ENCODE measurements around the gene MYH7.
"Not testable (repeated sequence)": the region's sequence is repeated elsewhere in the genome, so short reads cannot be mapped to it uniquely, and the experiment has no call there.

The MYH7 gene

DNA sequence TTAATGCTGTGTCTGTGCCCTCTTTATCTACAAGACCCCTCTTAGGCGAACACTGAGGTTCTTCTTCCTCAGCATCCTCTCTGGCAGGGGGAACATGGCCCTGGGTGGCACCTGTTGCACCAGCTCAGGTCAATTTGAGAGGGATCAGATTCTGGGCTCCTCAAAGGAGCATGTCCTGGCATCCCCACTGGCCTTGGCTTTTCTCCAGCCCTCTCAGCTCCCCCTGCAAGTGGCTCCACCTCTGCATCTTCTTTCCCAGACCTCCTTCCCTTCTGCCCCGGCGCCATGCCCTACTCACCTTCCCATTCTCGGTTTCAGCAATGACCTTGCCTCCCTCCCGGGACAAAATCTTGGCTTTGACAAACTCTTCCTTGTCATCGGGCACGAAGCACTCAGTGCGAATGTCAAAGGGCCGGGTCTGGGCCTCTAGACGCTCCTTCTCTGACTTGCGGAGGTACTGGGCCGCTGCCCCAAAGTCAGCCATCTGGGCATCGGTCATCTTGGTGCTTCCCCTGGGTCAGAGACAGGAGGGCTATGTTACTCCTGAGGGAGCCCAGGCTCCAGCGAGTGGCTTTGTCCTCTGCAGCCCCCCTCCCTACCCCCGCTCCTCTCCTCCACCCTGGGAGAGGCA lies 28.6 kb downstream of the MYH7 start:
- DNase-seq: no peak

DNA sequence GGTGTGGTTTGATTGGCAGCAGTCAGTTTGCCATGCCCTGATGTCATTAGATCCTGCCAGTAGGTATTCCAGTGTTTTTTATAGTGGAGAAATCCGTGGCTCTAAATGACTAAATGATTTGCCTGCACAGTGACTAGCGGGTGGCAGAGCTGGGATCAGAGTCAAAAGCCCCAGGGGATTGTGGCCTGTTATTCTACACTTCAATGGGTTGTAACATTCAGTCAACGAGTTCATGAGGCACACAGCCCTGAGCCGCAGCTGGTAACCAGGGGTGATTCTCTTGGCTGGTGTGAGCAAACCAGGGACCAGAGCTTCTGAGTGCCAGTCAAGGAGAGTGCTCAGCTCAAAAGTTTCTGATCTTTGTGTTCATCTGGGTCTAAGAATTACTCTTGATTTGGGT lies 29.2 kb downstream of the MYH7 start:
- no peak for DNase-seq

DNA sequence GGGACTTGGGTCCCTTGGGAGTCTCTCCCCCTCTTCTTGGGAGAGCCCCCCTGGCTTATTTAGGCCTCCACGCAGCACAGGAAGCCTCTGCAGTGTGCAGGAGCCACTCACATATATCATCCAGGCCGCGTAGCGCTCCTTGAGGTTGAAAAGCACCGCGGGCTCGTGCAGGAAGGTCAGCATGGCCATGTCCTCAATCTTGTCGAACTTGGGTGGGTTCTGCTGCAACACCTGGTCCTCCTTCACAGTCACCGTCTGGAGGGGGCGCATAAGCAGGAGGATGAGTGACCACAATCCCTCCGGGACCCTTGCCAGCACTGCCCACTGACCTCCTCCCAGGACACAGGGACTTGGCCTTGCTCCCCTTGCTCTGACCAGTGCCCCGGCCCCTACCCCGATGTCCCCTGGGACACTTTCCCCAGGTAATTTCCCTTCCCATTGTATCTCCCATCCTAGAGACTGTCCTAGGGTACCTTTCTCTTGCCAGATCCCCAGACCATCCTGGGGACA lies 29.9 kb downstream of the MYH7 start:
- DNase-seq: no peak

DNA sequence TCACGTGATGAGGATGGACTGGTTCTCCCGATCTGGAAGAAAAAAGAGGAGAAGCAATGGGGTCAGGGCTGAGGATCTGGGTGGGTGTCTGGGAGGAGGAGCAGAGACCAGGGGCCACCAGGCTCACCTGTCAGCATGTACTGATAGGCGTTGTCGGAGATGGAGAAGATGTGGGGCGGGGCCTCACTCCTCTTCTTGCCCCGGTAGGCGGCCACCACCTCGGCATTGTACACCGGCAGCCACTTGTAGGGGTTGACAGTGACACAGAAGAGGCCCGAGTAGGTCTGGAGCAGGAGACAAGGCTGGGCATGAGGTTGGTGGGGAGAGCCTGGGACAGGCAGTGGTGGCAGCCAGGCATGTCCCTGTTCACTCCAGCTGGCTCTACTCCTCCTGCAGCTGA lies 30.4 kb downstream of the MYH7 start:
- DNase-seq: no peak

DNA sequence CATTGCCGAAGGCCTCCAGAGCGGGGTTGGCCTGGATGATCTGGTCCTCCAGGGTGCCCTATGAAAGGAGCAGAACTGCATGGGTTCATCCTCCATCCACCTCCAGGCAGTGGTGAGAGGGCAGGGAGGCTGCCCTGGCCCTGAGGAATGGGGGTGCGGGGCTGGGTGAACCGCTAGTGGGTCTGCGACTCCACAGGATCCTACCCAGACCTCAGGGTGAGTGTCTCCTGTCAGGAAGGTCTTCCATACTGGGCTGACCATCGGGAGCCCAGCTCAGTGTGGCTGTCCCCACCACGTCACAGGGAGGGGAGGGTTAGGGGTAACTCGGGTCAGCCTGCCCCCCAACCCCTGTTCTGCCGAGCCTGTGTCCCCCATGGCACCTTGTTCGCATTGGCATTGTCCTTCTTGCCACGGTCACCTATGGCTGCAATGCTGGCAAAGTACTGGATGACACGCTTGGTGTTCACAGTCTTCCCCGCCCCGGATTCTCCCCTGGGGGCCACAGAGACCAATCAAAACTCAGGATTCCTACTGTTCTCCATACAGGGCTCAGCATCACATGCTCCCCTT lies 31.0 kb downstream of the MYH7 start:
- no peak for DNase-seq

DNA sequence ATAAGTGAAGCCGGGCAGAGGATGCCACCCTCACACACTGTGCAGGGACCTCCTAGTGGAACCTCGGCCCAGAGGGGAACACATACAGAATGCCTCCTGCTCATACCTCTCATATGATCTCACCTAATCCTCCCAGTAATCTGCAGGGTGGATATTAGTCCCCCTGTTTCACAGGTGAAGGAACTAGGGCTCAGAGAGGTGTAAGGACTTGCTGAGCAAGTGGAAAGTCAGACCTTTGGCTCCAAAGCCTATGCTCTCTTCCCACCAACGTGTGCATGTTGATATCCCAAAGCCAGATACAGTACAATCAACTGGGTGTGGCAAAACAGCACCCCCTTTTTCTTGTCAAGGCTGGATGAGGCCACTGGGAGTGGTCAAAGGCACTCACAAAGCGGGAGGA lies 31.6 kb downstream of the MYH7 start:
- no peak for DNase-seq

DNA sequence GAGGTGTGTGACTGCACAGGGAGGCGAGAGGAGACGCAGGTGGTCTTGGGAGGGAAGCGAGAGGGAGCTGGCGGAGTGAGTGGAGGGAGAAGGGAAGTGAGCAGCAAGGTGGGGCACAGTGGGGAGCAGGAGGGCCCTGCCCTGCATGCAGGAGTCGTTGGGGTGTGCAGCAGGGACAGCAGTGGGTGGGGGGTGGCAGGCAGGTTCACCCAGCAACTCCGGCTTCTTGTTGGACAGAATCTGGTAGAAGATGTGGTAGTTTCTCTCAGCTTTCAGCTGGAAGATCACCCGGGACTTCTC lies 32.4 kb downstream of the MYH7 start:
- DNase-seq: no peak

DNA sequence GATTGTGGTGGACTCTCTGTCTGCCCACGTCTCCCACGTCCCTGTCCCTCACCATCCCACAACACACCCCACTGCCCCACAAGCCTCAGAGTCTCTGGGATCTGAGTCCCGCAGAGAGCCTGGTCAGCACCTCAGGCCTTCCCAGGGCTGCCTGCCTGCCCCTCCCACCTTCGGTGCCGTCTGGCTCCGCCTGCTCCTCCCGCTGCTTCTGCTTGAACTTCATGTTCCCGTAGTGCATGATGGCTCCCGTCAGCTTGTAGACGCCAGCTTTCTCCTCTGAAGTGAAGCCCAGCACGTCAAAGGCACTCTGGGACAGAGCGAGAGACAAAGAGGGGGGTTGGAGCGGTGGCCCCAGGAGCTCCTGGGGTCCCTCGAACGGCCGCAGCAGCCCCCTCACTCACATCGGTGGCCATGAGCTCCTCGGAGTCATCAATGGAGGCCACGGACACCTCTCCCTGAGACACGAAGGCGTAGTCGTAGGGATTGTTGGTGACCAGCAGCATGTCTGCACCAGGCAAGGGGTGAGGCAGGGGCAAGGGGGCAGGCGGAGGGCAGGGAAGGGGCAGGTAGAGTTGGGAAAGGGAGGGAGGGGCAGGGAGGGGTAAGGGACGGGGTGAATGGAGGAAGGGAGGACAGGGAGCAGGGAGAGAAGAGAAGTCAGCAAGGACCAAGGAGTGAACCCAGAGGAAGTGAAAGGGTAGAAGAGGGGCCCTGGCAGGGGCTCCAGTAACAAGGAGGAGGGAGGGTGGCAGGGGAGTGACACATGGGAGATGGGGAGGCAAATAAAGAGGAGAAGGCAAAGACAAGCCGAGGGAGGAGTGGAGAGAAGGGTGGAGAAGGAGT lies 32.9 kb downstream of the MYH7 start:
- no peak for DNase-seq

DNA sequence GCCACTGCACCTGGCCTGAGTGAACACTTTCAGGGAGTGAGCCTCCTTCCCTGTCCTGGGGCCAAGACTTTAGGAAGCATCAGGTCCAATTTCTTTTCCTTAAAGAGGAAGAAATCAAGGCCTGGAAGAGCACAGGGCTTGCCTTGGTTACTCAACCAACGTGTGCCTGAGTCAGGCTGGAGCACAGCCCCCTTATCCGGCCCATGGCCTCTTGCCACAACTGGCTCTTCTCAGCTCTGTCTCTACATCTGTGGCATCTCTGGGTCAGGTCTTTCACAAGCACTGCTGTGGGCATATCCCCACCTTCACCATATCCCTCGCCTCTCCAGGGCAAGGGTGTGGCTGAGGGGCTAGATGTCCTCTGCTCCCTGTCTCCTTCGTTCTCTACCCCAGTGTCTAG lies 34.2 kb downstream of the MYH7 start:
- no peak for DNase-seq

DNA sequence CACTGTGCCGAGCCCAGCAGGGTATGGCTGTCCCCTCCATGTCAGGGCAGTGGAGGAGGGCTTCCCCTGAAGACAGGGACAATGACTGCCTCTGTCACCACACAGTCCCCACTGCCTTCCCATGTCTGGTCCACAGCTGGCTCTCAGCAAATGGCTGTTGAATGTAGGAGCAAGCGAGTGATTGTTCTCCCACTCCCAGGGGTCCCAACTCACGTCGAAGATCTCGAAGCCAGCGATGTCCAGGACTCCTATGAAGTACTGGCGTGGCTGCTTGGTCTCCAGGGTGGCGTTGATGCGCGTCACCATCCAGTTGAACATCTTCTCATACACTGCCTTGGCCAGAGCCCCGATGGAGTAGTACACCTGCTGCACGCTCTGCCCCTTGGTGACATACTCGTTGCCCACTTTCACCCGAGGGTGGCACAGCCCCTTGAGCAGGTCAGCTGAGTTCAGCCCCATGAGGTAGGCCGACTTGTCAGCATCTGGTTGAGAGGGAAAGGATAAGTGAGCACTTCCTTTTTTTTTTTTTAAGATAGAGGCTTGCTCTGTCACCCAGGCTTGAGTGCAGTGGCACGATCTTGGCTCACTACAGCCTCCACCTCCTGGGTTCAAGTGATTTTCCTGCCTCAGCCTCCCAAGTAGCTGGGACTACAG lies 34.8 kb downstream of the MYH7 start:
- not testable (repeated sequence) for DNase-seq

DNA sequence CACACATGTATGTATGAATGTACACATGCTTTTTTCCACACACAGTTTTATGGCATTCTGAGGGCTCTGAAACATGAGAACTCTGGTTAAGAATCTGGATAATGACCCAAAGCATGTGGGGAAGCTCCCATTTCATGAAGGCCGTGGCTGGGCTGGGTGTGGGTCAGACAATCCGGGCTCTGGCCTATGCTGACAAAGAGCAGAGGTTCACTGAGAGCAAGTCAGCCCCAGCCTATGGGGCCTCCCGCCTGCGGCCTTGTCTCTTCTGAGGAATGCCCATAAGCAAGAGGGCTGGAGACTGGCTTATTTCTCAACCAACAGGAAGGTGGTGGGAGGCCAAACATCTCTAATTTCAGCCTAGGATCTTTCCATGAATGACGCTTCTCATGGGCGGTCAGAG lies 35.9 kb downstream of the MYH7 start:
- no peak for DNase-seq

DNA sequence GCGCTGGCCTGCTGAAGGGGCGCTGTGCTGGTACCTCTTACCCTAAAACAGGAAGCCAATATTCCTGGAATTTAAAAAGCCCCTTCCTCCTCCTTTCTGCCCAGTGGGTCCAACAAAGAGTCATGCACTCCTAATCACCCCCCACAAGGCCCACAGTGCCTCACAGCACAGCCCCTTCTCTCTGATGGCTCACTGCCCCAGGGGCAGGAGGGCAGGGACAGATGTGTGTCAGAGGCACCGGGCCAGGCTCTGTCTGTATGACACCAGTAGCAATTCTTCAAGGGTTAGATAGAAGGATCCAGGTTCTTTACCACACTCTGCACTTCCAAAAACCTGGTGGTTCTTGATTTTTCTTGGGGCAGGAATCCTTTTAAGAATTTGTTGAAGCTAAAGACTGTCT lies 36.3 kb downstream of the MYH7 start:
- no peak for DNase-seq

DNA sequence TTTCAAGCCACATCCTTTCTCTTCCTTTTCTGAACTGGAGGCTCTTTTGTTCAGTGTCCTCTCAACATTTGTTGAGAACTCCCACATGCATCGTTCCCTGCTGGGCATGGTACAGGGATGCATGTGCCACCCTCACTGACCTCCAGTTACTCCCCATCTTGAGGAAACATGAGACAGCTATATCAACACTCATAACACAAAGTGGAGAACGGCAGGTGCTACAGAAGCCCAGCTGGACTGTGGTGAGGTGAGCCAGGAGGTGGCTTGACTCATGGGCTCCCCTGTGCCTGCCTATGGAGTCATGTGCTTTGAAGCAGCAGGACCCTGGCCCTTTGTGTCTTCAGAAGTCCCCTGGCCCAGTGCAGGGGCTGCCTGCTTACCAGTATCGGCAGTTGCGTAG lies 37.1 kb downstream of the MYH7 start:
- no peak for DNase-seq

DNA sequence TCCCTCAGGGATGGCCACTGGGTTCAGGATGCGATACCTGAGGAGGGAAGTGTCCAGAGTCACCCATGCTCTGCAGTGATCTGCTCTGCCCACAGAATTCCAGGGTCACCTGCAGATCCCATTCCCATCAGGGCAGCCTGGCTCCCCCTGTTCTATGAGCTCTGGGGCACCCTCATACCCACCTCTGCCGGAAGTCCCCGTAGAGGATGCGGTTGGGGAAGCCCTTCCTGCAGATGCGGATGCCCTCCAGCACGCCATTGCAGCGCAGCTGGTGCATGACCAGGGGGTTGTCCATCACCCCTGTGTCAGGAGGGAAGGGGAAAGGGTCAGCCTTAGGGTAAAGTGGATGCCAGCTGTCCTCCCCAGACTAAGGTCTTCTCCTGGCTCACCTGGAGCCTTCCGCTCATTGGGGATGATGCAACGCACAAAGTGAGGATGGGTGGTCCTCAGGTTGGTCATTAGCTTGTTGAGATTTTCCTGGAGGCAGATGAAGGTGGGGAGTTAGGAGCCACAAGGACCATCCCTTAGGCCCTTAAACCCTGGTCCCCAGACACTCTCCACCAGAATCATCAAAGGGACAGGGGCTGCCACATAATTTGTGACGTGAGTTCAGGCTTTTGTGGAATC lies 38.6 kb downstream of the MYH7 start:
- no peak for DNase-seq

DNA sequence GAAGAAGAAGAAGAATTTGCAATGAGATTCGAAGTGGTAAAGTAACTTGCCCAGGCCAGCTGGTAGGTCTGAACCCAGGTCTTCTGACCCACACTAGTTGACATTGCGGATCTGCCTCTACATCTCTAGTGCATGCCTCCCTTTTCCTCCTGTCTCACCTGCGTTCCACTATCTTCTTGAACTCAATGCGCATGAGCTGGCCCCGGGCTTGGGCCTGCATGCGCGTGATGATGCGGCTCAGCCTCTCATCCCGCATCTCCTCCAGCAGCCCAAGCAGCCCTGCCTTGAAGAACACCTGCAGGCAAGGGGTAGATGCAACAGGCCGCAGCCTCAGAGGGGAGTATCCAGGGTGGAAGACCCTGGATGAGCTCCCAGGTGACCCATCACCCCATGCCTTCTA lies 39.3 kb downstream of the MYH7 start:
- DNase-seq: no peak

DNA sequence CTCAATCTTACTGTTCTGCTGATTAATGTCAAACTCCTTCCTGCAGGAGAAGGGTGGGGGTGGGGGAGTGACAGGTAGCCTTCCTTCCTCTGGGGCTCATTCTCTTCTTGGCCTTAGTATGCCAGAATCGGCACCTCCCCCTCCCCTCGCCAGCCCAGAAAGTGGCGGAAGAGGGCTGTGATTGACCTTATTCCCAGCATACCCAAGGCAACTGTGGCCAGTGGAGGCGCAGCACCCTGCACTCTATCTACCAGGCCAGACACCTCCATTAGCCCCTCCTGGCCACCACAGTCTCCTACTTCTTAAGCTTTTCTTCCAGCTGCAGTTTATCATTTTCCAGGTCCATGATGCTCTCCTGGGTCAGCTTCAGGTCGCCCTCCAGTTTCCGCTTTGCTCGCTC lies 42.8 kb downstream of the MYH7 start:
- no peak for DNase-seq

DNA sequence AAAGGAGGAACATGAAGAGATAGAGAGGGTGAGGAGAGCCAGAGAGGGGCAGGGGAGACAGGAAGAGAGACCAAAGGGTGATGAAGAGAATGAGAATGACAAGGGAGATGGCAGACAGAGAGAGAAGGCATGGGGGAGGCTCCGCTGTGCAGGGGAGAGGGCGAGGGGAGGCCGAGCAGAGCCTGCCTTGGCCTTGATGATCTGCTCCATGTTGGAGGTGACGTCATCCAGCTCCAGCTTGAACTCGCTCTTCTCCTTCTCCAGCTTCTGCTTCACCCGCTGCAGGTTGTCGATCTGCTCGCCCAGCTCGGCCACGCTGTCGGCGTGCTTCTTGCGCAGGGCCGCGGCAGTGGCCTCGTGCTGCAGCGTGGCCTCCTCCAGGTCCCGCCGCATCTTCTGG lies 45.6 kb downstream of the MYH7 start:
- DNase-seq: not testable (repeated sequence)

DNA sequence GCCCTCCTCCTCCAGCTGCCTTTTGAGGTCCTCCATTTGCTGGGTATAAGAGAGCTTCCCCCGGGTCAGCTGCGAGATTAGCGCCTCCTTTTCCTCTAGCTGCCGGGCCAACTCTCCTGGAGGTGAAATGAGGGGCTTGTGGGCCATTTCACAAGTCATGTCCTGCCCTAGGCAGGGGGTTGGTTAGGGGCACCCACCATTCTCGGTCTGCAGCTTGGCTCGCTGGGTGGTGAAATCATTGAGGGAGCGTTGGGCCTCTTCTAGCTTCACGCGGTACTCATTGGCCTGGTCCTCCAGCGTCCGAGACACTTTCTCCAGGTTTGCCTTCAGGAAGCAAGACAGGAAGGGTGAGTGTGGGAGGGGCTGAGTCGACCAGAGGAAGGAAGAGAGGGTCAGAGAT lies 46.1 kb downstream of the MYH7 start:
- no peak for DNase-seq

DNA sequence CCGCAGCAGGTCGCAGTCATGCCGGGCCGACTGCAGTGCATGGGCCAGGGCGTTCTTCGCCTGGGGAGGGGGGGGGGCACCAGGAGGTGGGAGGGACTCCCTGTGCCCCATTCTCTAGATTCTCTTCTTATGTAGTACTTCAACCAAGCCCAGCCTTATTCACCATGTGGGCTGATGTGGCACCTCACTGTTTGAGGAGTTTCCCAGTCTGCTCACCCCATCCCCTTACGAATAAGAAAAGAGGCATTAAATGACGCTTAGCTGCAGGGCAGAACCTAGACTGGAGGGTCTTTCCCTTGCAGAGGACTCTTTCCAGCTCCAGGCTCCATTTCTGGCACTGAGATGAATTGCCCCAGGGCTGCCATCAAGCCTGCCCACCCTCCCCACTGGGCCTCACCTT lies 46.5 kb downstream of the MYH7 start:
- no peak for DNase-seq

DNA sequence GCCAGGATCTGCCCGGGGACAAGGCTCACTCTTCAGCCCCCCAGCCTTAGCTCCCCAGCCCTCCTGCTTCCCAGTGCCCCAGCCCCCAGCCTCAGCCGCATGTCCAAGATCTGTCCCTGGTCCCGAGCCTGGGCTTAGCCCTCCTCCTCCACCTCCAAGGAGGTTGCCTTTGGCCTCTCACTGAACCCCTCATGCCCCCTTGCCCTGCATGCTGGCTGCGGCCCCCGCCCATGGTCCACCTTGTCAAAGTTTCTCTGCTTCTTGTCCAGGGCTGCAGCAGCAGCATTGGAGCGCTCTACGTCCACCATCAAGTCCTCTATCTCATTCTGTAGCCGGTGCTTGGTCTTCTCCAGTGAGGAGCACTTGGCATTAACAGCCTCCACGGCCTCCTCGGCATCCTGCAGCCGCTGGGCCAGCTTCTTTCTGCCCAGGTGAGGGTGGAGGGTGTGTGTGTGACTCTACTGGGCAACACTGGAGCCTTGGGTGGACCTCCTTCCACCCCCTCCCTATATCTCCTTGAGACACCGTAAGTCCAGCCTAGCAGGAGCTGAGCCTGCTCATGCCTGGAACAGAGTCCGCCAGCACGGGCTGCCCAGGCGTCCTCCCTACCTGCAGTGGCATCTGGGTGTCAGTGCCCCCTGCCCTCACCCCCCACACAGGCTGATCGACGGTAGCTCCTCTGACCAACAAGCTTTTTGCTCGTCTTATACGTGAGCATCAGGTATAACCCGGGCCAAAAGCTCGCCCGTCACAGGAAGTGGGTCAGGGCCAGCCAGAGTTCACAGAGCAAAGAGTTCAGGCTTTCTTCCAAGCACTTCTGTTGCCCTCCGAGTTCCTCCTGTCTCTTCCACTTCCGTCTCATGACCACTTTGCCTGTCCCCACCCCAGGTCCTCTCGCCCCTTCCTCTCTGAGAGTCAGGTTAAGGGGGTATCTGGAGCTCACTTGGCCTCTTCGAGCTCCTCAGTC lies 47.3 kb downstream of the MYH7 start:
- DNase-seq: no peak

DNA sequence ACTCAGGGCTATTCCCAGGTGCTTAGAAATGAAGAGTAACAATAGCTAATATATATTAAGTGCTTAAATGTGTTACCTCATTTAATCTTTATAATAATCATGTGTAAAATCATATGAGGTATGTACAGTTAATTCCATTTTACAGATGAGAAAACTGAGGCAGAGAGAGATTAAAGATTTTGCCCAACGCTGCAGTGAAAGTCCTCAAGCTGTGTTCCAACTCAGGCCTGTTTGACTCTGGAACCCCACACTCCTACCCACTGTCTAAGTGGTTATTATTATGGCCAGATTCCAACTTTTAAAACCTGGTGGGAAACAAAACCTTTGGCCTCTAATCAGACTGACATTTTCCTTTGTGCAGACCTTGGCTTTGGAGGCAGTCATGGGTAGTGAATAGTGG lies 48.5 kb downstream of the MYH7 start:
- no peak for DNase-seq

DNA sequence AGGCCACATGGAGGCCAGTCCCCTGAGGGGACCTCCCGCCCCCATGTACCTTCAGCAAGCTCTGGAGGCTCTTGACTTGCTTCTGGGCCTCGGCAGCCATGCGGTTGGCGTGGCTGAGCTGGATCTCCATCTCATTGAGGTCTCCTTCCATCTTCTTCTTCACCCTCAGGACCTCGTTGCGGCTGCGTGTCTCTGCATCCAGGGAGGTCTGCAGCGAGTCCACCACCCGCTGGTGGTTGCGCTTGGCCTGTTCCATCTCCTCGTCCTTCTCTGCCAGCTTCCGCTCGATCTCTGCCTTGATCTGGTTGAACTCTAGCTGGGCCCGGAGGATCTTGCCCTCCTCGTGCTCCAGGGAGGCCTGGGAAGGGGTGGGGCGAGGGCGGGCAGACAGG lies 49.2 kb downstream of the MYH7 start:
- not testable (repeated sequence) for DNase-seq

All from COR-L47 (cell line).